ENCODE data around the gene PRPSAP2. TPM values are rescaled to one million over a fixed set of nuclear protein-coding genes. Genes with fewer than 3 reads are reported as not detected.

PRPSAP2 gene
- 45.2 to 47.9 TPM (median 46.2 TPM) in 5 replicates for total RNA-seq (2022; extraction: Qiagen RNA extraction; ENCODE audit: low read depth)

DNA sequence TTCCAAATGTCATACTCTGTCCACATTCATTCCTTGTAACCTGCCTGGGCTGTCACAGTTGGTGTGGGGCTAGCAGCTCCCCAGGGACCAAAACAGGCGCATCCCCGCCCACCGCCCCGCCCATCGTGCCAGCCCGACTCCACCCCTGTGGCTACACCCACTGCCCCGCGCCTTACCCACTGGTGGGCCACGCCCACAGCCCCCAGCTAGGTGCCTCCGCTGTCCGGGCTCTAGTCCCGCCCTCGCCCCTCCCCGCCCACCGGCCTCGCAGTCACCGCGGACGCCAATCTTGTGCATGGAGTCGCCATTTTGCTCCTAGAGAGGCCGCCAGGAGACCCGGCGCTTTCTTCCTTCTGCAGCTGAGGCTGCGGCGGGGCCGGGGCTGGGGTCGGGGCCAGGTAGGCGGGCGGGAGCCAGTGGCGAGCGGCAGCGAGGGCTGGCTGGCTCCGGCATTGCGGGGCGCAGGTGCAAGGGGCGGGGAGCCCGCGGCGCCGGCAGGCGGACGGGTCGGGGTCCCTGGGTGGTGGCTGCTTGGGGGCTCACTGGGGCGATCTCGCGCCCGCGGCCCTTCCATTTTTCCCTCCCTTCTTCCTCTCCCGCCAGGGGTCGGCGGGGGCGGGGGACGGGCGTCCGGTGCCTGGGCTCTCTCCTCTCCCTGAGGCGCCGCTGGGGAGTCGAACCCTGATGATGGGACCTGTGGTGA, at the start of gene PRPSAP2:
PRPSAP2 (plus strand) TSS at position 268 of the 703 bp plus-strand sequence. CDS start 7,703 bp downstream, outside the sequence.

DNA sequence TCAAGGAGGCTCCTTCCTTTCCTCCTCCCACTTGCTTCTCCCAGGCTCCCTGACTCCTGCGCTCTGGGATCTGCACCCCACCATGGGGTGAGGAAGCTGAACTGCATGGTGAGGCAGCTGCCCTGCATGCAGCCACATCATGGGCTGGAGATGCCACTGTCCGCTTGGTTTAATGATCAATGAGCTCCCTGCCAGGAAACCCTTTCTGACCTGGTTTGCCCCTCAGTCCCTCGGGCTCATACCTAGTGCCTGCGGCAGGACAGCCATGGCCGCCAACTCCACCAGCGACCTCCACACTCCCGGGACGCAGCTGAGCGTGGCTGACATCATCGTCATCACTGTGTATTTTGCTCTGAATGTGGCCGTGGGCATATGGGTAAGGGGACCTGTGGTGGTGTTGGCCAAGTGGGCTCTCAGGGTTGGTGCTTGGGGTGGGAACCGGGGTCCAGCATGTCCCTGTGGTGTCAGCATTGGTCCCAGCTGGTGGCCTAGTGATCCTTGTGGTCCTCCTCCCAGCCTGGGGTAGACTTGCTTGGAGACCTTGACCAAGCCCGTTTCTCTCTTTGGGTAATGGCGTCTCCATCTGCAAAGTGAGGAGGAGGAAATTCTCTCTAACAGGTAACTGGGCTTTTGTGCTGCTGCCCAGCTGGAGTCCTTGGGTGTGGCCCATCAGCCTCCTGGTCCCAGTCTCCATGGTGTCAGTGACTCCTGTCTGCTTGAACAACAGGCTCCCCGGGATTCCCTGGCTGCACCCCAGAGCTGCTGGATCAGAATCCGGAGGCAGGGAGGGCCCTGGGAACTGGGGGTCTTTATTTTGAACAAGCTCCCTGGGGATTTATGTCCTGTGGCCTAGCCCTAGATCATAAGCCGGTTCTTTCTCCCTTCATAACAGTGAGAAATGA, 94.3 kb downstream of the PRPSAP2 start, which contains the start of gene SLC5A10:
SLC5A10 (plus strand) TSS at position 225 of the 902 bp plus-strand sequence; CDS start at position 266, 41 bp downstream.

Other genes starting within 250 kb of the PRPSAP2 start
- not detected in 5 replicates for gene TBC1D28, start 213.7 kb upstream of the PRPSAP2 start, total RNA-seq (2022; extraction: Qiagen RNA extraction; ENCODE audit: low read depth)
- 3.4 to 5.3 TPM (median 4.9 TPM) in 5 replicates for gene FOXO3B, start 175.8 kb upstream of the PRPSAP2 start, total RNA-seq (2022; extraction: Qiagen RNA extraction; ENCODE audit: low read depth)
- 0.96 to 1.9 TPM (median 1.2 TPM) in 5 replicates for gene FBXW10, start 114.1 kb upstream of the PRPSAP2 start, total RNA-seq (2022; extraction: Qiagen RNA extraction; ENCODE audit: low read depth)
- gene TVP23B, start 76.9 kb upstream of the PRPSAP2 start, total RNA-seq (2022; extraction: Qiagen RNA extraction; ENCODE audit: low read depth) = 70.8 to 79.6 TPM (median 76.6 TPM) in 5 replicates
- gene SLC5A10, start 94.0 kb downstream of the PRPSAP2 start, total RNA-seq (2022; extraction: Qiagen RNA extraction; ENCODE audit: low read depth) = 0.09 to 0.22 TPM (median 0.17 TPM) in 5 replicates
- gene FAM83G, start 146.6 kb downstream of the PRPSAP2 start, total RNA-seq (2022; extraction: Qiagen RNA extraction; ENCODE audit: low read depth) = 34.2 to 41.3 TPM (median 35.8 TPM) in 5 replicates
- 0.16 to 0.50 TPM (median 0.21 TPM) in 5 replicates for gene GRAP, start 188.8 kb downstream of the PRPSAP2 start, total RNA-seq (2022; extraction: Qiagen RNA extraction; ENCODE audit: low read depth)

Data from A549 treated with CpdA at 1 μM for 4 hours (cell line).